ENCODE results near the gene ARHGEF2. TPM values are rescaled to one million over a fixed set of nuclear protein-coding genes. Genes with fewer than 3 reads are reported as not detected.

Gene ARHGEF2
- total and polyA plus RNA-seq, 2 of the 13 experiments (the other 11 are each of a cell fraction or from before 2014, with no cell fraction given): 16.1 to 32.1 TPM

DNA sequence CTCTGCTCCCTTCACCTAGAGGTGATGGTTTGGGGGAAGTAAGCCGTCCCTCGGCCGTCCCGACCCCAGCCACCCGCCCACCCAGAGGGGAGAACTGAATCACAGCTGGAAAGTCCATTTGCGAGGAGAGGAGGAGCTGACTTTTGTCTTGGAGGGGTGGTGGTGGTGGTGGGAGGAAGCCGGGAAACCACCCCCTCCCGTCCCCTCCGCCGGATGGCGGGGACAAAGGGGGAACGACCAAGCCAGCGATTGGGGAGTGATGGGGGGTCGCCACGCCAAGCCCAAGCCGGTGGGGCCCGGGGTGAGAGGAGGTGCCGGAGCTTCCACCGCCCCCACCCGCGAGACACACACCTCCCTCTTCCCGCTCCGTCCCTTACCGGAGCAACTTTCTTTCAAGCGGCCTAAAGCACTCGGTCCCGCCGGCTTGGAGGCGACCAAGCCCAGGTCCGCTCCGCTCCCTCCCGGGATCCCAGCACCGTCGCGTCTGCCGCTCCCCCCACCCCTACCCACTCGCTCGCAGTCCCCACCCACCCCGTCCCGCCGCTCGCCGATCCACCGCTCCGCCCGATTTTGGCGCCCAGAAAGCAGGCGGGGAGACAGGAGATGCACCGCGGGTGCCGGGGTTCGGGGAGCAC lies 540 bp downstream of the ARHGEF2 start (continued):
- TF ChIP-seq, protein P1, sequence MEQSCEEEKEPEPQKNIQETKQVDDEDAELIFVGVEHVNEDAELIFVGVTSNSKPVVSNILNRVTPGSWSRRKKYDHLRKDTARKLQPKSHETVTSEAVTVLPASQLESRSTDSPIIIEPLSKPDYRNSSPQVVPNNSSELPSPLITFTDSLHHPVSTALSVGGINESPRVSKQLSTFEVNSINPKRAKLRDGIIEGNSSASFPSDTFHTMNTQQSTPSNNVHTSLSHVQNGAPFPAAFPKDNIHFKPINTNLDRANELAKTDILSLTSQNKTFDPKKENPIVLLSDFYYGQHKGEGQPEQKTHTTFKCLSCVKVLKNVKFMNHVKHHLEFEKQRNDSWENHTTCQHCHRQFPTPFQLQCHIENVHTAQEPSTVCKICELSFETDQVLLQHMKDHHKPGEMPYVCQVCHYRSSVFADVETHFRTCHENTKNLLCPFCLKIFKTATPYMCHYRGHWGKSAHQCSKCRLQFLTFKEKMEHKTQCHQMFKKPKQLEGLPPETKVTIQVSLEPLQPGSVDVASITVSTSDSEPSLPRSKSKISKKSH (CRISPR knock-in tag; IDR thresholded peaks at IDR 0.05; ENCODE audit: borderline replicate concordance): no peak
- TF ChIP-seq, protein P2, sequence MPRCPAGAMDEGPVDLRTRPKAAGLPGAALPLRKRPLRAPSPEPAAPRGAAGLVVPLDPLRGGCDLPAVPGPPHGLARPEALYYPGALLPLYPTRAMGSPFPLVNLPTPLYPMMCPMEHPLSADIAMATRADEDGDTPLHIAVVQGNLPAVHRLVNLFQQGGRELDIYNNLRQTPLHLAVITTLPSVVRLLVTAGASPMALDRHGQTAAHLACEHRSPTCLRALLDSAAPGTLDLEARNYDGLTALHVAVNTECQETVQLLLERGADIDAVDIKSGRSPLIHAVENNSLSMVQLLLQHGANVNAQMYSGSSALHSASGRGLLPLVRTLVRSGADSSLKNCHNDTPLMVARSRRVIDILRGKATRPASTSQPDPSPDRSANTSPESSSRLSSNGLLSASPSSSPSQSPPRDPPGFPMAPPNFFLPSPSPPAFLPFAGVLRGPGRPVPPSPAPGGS (CRISPR knock-in tag; IDR thresholded peaks at IDR 0.05): no peak
- no peak for TF ChIP-seq SP2 (CRISPR knock-in tag; IDR thresholded peaks at IDR 0.05)
- TF ChIP-seq, protein P3, sequence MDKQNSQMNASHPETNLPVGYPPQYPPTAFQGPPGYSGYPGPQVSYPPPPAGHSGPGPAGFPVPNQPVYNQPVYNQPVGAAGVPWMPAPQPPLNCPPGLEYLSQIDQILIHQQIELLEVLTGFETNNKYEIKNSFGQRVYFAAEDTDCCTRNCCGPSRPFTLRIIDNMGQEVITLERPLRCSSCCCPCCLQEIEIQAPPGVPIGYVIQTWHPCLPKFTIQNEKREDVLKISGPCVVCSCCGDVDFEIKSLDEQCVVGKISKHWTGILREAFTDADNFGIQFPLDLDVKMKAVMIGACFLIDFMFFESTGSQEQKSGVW (CRISPR knock-in tag; IDR thresholded peaks at IDR 0.05; ENCODE audit: borderline replicate concordance): no peak
- TF ChIP-seq, protein P4, sequence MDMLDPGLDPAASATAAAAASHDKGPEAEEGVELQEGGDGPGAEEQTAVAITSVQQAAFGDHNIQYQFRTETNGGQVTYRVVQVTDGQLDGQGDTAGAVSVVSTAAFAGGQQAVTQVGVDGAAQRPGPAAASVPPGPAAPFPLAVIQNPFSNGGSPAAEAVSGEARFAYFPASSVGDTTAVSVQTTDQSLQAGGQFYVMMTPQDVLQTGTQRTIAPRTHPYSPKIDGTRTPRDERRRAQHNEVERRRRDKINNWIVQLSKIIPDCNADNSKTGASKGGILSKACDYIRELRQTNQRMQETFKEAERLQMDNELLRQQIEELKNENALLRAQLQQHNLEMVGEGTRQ (IDR thresholded peaks at IDR 0.05; ENCODE audit: low read depth, low read length): no peak
- TF ChIP-seq, protein P4 (CRISPR knock-in tag; IDR thresholded peaks at IDR 0.05; ENCODE audit: borderline replicate concordance): no peak
- no peak for TF ChIP-seq ATF1 (CRISPR knock-in tag; IDR thresholded peaks at IDR 0.05)
- TF ChIP-seq, protein P5, sequence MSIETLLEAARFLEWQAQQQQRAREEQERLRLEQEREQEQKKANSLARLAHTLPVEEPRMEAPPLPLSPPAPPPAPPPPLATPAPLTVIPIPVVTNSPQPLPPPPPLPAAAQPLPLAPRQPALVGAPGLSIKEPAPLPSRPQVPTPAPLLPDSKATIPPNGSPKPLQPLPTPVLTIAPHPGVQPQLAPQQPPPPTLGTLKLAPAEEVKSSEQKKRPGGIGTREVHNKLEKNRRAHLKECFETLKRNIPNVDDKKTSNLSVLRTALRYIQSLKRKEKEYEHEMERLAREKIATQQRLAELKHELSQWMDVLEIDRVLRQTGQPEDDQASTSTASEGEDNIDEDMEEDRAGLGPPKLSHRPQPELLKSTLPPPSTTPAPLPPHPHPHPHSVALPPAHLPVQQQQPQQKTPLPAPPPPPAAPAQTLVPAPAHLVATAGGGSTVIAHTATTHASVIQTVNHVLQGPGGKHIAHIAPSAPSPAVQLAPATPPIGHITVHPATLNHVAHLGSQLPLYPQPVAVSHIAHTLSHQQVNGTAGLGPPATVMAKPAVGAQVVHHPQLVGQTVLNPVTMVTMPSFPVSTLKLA (IDR thresholded peaks at IDR 0.05): no peak
- no peak for TF ChIP-seq ZNF264 (CRISPR knock-in tag; IDR thresholded peaks at IDR 0.05)
- no peak for TF ChIP-seq KDM5A (IDR thresholded peaks at IDR 0.05; ENCODE audit: borderline replicate concordance, low read length)
- no peak for TF ChIP-seq EEA1 (CRISPR knock-in tag; IDR thresholded peaks at IDR 0.05; ENCODE audit: borderline replicate concordance)
- TF ChIP-seq, protein P6, sequence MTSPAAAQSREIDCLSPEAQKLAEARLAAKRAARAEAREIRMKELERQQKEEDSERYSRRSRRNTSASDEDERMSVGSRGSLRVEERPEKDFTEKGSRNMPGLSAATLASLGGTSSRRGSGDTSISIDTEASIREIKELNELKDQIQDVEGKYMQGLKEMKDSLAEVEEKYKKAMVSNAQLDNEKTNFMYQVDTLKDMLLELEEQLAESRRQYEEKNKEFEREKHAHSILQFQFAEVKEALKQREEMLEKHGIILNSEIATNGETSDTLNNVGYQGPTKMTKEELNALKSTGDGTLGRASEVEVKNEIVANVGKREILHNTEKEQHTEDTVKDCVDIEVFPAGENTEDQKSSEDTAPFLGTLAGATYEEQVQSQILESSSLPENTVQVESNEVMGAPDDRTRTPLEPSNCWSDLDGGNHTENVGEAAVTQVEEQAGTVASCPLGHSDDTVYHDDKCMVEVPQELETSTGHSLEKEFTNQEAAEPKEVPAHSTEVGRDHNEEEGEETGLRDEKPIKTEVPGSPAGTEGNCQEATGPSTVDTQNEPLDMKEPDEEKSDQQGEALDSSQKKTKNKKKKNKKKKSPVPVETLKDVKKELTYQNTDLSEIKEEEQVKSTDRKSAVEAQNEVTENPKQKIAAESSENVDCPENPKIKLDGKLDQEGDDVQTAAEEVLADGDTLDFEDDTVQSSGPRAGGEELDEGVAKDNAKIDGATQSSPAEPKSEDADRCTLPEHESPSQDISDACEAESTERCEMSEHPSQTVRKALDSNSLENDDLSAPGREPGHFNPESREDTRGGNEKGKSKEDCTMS (CRISPR knock-in tag; conservative IDR thresholded peaks at IDR 0.05): no peak
- TF ChIP-seq, protein P7, sequence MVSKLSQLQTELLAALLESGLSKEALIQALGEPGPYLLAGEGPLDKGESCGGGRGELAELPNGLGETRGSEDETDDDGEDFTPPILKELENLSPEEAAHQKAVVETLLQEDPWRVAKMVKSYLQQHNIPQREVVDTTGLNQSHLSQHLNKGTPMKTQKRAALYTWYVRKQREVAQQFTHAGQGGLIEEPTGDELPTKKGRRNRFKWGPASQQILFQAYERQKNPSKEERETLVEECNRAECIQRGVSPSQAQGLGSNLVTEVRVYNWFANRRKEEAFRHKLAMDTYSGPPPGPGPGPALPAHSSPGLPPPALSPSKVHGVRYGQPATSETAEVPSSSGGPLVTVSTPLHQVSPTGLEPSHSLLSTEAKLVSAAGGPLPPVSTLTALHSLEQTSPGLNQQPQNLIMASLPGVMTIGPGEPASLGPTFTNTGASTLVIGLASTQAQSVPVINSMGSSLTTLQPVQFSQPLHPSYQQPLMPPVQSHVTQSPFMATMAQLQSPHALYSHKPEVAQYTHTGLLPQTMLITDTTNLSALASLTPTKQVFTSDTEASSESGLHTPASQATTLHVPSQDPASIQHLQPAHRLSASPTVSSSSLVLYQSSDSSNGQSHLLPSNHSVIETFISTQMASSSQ (IDR thresholded peaks at IDR 0.05; ENCODE audit: low read depth): no peak
- TF ChIP-seq, protein P7 (CRISPR knock-in tag; IDR thresholded peaks at IDR 0.05; ENCODE audit: borderline replicate concordance): no peak

Measured in HepG2 (cell line).